GM10266 (cell line): Measurements from ENCODE around the gene STKLD1.

ENCODE experiments used
- DNase-seq: peaks from one replicate; pipeline ENCODE4 v3.0.0; 2012; ENCODE audit errors: extremely low spot score
- TF ChIP-seq, protein P1 (sequence below): IDR thresholded peaks from 2 replicates; pipeline ENCODE4 v1.5.1; 2012; ENCODE audit warnings: mild to moderate bottlenecking, low read depth; ENCODE audit not compliant: control insufficient read depth, insufficient read depth; ENCODE audit errors: missing control alignments

Gene STKLD1

DNA sequence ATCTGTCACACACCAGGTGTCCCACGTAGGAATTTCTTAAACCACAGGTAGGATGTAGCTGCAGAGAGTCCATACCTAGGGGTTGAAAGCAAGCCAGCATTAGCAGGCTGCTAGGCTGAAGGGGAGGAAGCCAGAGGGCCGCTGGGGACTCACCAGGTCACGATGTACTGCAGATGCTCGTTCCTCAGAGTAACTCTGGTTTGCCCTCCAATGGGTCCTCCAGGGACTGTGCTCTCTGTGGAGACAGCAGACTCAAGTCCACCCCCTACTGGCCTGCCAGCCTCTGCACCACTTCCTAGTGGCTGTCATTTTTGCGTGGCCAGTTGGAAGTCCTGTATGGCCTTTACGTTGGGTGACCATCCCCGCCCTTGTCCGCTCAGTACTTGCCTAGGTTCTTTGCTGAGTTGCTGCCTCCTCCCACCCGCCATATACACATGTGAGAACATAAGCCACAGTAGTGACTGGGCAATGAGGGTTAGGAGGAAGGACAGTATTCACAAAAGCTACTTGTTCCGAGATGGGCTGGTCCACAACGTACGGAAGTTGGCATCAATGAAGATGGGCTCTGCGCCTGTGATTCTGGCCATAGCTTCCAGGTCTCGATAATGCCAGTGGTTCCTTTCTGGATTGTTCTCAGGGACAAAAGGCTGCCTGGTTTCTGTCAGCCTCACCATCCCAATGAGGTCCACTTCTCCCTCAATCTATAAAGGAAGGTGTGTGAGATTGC is 24.1 kb upstream of the STKLD1 start:
- peak; percentile 57 for DNase-seq
- TF ChIP-seq, protein P1, sequence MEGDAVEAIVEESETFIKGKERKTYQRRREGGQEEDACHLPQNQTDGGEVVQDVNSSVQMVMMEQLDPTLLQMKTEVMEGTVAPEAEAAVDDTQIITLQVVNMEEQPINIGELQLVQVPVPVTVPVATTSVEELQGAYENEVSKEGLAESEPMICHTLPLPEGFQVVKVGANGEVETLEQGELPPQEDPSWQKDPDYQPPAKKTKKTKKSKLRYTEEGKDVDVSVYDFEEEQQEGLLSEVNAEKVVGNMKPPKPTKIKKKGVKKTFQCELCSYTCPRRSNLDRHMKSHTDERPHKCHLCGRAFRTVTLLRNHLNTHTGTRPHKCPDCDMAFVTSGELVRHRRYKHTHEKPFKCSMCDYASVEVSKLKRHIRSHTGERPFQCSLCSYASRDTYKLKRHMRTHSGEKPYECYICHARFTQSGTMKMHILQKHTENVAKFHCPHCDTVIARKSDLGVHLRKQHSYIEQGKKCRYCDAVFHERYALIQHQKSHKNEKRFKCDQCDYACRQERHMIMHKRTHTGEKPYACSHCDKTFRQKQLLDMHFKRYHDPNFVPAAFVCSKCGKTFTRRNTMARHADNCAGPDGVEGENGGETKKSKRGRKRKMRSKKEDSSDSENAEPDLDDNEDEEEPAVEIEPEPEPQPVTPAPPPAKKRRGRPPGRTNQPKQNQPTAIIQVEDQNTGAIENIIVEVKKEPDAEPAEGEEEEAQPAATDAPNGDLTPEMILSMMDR: peak; percentile 63

DNA sequence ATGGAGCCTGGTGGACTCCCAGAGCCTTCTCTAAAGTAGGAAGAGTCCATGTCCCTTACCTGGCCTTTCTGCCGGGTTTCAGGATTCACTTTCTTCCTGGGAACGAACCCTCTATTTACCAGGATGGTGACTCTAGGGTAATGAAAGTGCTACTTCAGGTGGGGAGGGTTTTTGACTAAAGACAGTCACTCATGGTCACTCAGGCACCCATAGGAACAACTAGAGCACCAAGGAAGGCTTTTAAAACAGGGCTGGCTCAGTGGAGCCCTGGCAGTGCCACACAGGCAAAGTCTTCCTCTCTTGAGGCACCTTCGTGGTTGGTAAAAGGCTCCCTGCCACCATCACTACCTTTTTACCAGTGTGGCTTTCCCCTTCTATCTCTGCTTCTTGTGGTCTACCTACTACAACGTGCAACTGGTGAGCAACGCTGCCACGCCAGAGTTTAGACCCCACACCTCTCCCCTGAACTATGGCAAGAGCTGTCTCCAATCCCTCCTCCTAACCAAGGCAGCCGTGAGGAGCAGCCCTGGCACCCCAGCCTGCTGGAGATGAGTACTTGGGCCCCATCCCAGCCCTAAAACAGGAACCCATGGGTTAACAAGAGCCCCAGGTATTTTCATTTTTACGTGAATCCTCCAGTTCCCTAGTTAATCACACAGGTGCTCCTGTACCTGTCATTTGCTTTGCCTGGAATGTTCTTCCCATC is 23.4 kb upstream of the STKLD1 start:
- DNase-seq: no peak
- TF ChIP-seq, protein P1: no peak

DNA sequence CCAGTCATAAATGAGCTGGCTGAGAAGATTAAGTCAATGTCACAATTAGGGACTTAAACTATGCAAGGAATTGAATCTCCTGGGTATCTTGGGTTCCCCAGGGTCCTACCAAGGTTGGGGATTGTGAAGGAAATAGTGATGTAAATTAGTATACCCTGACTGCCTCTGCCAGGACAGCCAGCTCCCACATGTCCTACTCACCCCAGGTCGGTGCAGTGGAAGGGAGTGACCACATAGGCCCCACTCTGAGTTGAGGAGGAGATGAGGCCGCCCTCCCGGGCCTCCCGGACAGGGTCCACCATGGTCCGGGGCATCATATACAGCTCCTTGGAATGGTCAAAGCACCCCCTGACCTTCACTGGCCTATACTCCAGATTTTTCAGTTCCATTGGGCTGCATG is 22.6 kb upstream of the STKLD1 start:
- TF ChIP-seq, protein P1: no peak
- DNase-seq: no peak

DNA sequence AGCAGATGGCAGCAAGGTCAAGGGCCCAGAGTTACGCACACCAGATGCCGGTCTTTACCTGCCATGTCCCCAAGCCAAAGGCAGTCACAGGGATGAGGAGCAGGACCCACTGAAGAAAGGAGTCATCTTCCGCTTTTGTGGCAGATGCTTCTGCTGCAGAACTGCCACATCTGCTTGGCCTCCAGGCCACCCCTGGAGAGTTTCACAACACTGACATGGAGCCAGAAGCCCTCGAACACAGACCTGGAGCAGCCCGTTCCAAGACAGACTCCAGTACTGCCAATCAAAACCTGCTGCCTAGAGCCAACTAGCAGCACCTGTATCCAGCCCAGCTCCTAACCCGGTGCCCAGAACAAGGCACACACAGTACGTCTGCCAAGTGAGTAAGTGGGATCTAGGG is 21.4 kb upstream of the STKLD1 start:
- TF ChIP-seq, protein P1: no peak

DNA sequence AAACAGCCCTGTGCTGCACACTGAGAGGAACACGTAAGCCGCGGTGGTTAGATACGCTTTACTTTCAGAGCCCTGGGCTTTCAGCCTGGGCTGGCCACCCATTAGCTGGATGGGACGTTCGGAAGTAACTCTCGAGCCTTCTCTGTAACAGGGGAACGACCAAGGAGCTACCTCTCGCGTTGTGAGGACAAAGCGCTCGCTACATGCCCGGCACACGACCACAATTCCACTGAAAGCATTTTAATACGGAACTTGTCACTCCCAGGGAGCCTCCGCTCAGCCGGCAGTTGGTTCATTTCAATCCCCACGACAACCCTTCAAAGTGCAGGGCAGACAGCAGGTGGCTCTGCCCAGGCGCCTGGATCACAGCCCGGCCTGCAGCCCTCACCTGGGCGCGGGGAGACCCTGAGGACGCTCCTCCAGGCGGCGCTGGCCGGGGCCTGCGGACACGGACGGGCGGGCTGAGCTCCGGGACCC is 20.2 kb upstream of the STKLD1 start:
- TF ChIP-seq, protein P1: no peak
- no peak for DNase-seq

More for the DNA sequence above, 21.4 kb upstream of the STKLD1 start:
- no peak for DNase-seq

DNA sequence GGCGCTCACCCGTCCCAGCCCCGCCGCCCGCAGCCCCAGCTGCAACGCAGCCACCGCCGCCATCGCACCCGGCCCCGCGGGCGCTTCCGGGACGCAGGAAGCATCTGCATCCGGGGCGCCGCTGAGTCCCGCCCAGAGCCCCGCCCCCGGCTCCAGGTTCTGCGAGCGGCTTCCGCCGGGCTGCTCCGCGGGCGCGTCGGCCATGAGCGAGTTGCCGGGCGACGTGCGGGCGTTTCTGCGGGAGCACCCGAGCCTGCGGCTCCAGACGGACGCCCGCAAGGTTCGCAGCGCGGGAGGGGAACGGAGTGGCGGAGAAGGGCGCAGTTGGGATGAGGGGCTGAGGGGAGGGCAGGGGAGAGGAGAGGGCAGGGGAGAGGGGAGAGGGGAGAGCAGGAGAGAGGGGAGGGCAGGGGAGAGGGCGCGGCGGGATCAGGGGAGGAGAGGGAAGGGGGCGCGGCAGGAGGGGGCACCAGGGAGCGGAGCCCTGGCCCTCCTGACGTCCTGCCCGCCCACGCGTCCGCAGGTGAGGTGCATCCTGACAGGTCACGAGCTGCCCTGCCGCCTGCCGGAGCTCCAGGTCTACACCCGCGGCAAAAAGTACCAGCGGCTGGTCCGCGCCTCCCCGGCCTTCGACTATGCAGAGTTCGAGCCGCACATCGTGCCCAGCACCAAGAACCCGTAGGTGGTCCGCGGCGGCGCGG is 19.6 kb upstream of the STKLD1 start, which contains the start of the genes SURF1 and SURF2:
SURF1 (minus strand) TSS at position 97 of the 701 bp plus-strand sequence; CDS start at position 63, 34 bp downstream.
SURF2 (plus strand) TSS at position 160 of the 701 bp plus-strand sequence; CDS start at position 203, 43 bp downstream.
- peak; percentile 96 for DNase-seq

More for the DNA sequence above, 19.6 kb upstream of the STKLD1 start, which contains the start of the genes SURF1 and SURF2:
- TF ChIP-seq, protein P1: peak; percentile 20
